Activated T-cell treated with anti-CD3 and anti-CD28 coated beads for 24 hours (primary cell): ENCODE measurements around the gene CDNF.
"Not testable (repeated sequence)": the region's sequence is repeated elsewhere in the genome, so short reads cannot be mapped to it uniquely, and the experiment has no call there.

ENCODE experiments used
- DNase-seq: peaks from one replicate; pipeline ENCODE4 v3.0.0-alpha.2; 2020; ENCODE audit warnings: low read depth

Gene CDNF

GRCh38 chr10:14838582-14839304 lies 906 bp upstream of the CDNF start:
- DNase-seq: peak; percentile 9

- no peak for DNase-seq
These were observed 657 bp downstream of the CDNF start for GRCh38 chr10:14837003-14837756.

GRCh38 chr10:14836208-14836607 lies 1.6 kb downstream of the CDNF start:
- no peak for DNase-seq

- DNase-seq: no peak
These were observed 4.7 kb downstream of the CDNF start for GRCh38 chr10:14833106-14833505.

- no peak for DNase-seq
These were observed 11.6 kb downstream of the CDNF start for GRCh38 chr10:14826076-14826829.

- DNase-seq: no peak
These were observed 13.9 kb downstream of the CDNF start for GRCh38 chr10:14823966-14824365.

- DNase-seq: peak; percentile 23
These were observed 14.7 kb downstream of the CDNF start for GRCh38 chr10:14822879-14823755.

- DNase-seq: no peak
These were observed 16.0 kb downstream of the CDNF start for GRCh38 chr10:14821635-14822375.

GRCh38 chr10:14820775-14821154 lies 17.1 kb downstream of the CDNF start:
- DNase-seq: no peak

GRCh38 chr10:14820010-14820774 lies 17.6 kb downstream of the CDNF start:
- no peak for DNase-seq

- not testable (repeated sequence) for DNase-seq
These were observed 21.1 kb downstream of the CDNF start for GRCh38 chr10:14816717-14817116.

GRCh38 chr10:14815681-14816080 lies 22.2 kb downstream of the CDNF start:
- no peak for DNase-seq

GRCh38 chr10:14812271-14812670 lies 25.6 kb downstream of the CDNF start:
- no peak for DNase-seq

- DNase-seq: no peak
These were observed 26.6 kb downstream of the CDNF start for GRCh38 chr10:14810969-14811953.

GRCh38 chr10:14806318-14806717 lies 31.5 kb downstream of the CDNF start:
- no peak for DNase-seq

- no peak for DNase-seq
These were observed 34.0 kb downstream of the CDNF start for GRCh38 chr10:14803827-14804226.

GRCh38 chr10:14801723-14802122 lies 36.1 kb downstream of the CDNF start:
- DNase-seq: no peak

- DNase-seq: no peak
These were observed 37.4 kb downstream of the CDNF start for GRCh38 chr10:14800397-14800796.

- no peak for DNase-seq
These were observed 39.2 kb downstream of the CDNF start for GRCh38 chr10:14798636-14799035.
